PC-9 (cell line): ENCODE measurements around the gene RAB3C. TPM values are rescaled to one million over a fixed set of nuclear protein-coding genes. Genes with fewer than 3 reads are reported as not detected.

Experiments used
- BruUV-seq: library from RNA; stranded (reverse); fragments of 400-500 nt; replicated peaks from 2 replicates; lab custom pipeline; 2021; lab: Mats Ljungman, UMichigan
- CTCF ChIA-PET: fragments of 300-600 bp; sonication (Branson Sonifier 250); formaldehyde crosslinking; loops from one replicate; lab custom pipeline; 2022; ENCODE audit warnings: antibody characterized with exemption; lab: Charles Lee
- POLR2A ChIA-PET: fragments of 300-600 bp; sonication (Branson Sonifier 250); formaldehyde crosslinking; loops from one replicate; lab custom pipeline; 2022; ENCODE audit warnings: antibody characterized with exemption; ENCODE audit not compliant: unreplicated experiment; lab: Charles Lee
- DNase-seq, 2 experiments: peaks; one replicate each; pipeline versions ENCODE4 v3.0.0 to v3.0.0-alpha.2; 2015 to 2022; ENCODE audit warnings: mixed read lengths in 1 of 2
- H2AFZ ChIP-seq: fragments of 200-600 bp; sonication (generic); 2 replicates; pipeline ENCODE4 v1.8.1; 2017; ENCODE audit warnings: antibody characterized with exemption
- H3F3A ChIP-seq: fragments of 200-600 bp; sonication (generic); 2 replicates; pipeline ENCODE4 v1.8.1; 2017; ENCODE audit warnings: antibody characterized with exemption, mild to moderate bottlenecking, low read depth; ENCODE audit not compliant: insufficient read depth
- H3K27ac ChIP-seq: fragments of 200-600 bp; sonication (generic); 2 replicates; pipeline ENCODE4 v1.6.1; 2016; ENCODE audit warnings: mixed run types
- H3K27me3 ChIP-seq: fragments of 200-600 bp; sonication (generic); 2 replicates; pipeline ENCODE4 v1.6.1; 2016; ENCODE audit warnings: low read depth, mixed run types; ENCODE audit not compliant: insufficient read depth
- H3K36me3 ChIP-seq: fragments of 200-600 bp; sonication (generic); 2 replicates; pipeline ENCODE4 v1.6.1; 2016; ENCODE audit warnings: low read depth, mixed run types
- H3K4me1 ChIP-seq: fragments of 200-600 bp; sonication (generic); replicated peaks from 2 replicates; pipeline ENCODE4 v1.6.1; 2016; ENCODE audit warnings: mixed run types; ENCODE audit not compliant: insufficient read depth
- H3K4me2 ChIP-seq: fragments of 200-600 bp; sonication (generic); 2 replicates; pipeline ENCODE4 v1.6.1; 2017; ENCODE audit warnings: mixed run types
- H3K4me3 ChIP-seq: fragments of 200-600 bp; sonication (generic); 2 replicates; pipeline ENCODE4 v1.6.1; 2016; ENCODE audit warnings: mixed run types
- H3K79me2 ChIP-seq: fragments of 200-600 bp; sonication (generic); 2 replicates; pipeline ENCODE4 v1.6.1; 2017; ENCODE audit warnings: low read depth, mixed run types
- H3K9me2 ChIP-seq: fragments of 200-600 bp; sonication (generic); 2 replicates; pipeline ENCODE4 v1.8.1; 2017; ENCODE audit warnings: mild to moderate bottlenecking; ENCODE audit not compliant: insufficient read depth
- H3K9me3 ChIP-seq: fragments of 200-600 bp; sonication (generic); 2 replicates; pipeline ENCODE4 v1.8.1; 2016; ENCODE audit warnings: low read depth; ENCODE audit not compliant: insufficient read depth
- H4K20me1 ChIP-seq: fragments of 200-600 bp; sonication (generic); 2 replicates; pipeline ENCODE4 v1.8.1; 2017; ENCODE audit not compliant: insufficient read depth
- CTCF ChIP-seq: fragments of 200-600 bp; sonication (generic); conservative IDR thresholded peaks from 2 replicates; pipeline ENCODE4 v1.6.1; 2017; ENCODE audit warnings: mixed run types, antibody characterized with exemption, mild to moderate bottlenecking, moderate library complexity
- EZH2 ChIP-seq: fragments of 200-600 bp; sonication (generic); IDR thresholded peaks from 2 replicates; pipeline ENCODE4 v1.8.0; 2017; ENCODE audit warnings: antibody characterized with exemption, low read depth
- intact Hi-C: fragments of 100-400 bp; cut with micrococcal nuclease; formaldehyde crosslinking; loops from one replicate; pipeline ENCODE4 v1.10.0; 2022; ENCODE audit not compliant: unreplicated experiment
- total RNA-seq: library from RNA; stranded (reverse); gene quantifications from 2 replicates; pipeline ENCODE4 v1.2.3, GENCODE V29; 2021

The RAB3C gene
- total RNA-seq, 1 experiment from 2014 or later: not detected

GRCh38 chr5:58847041-58847440, 264.2 kb downstream of the RAB3C start:
- H3K27me3 ChIP-seq: no peaks in the 10 kb centered on the region
- H3K36me3 ChIP-seq: no peaks in the 10 kb centered on the region
- H3K27ac ChIP-seq: no peak overlapping the region
- ChIA-PET POLR2A (no interaction called here), CTCF (no interaction called here)
- no peak for DNase-seq
- no peaks in the 10 kb centered on the region for H4K20me1 ChIP-seq
- BruUV-seq: no TSS peak
- no peak overlapping the region for H2AFZ ChIP-seq
- H3K4me1 ChIP-seq: peaks cover 40% of the 10 kb centered on the region
- intact Hi-C loops: no loop called here
- peaks cover 5% of the 10 kb centered on the region; the same call in 1 of the 2 replicates for H3F3A ChIP-seq
- no peaks in the 10 kb centered on the region for H3K9me2 ChIP-seq
- H3K4me2 ChIP-seq: no peak overlapping the region
- H3K4me3 ChIP-seq: no peak overlapping the region
- H3K9me3 ChIP-seq: 0 out of 2 replicates have a peak, but pooled peaks cover 3% of the 10 kb centered on the region
- no peak for TF ChIP-seq EZH2
- TF ChIP-seq CTCF: no peak
- no peaks in the 10 kb centered on the region for H3K79me2 ChIP-seq

GRCh38 chr5:58849223-58849622, 266.3 kb downstream of the RAB3C start:
- no peaks in the 10 kb centered on the region for H3K9me3 ChIP-seq
- peaks cover 21% of the 10 kb centered on the region for H3K4me1 ChIP-seq
- ChIA-PET CTCF (interaction anchor here (0.8 kb wide), 1 partner anchor 11 kb away, joined by 3 read pairs; no protein-coding TSS in a partner anchor), POLR2A (no interaction called here)
- no peaks in the 10 kb centered on the region for H4K20me1 ChIP-seq
- intact Hi-C loops: no loop called here
- no TSS peak for BruUV-seq
- no peak overlapping the region for H3K4me3 ChIP-seq
- TF ChIP-seq CTCF: no peak
- TF ChIP-seq EZH2: no peak
- no peak overlapping the region for H3K4me2 ChIP-seq
- H3K36me3 ChIP-seq: no peaks in the 10 kb centered on the region
- no peak overlapping the region for H3K27ac ChIP-seq
- no peak for DNase-seq
- no peak overlapping the region for H2AFZ ChIP-seq
- no peaks in the 10 kb centered on the region for H3K27me3 ChIP-seq
- H3F3A ChIP-seq: peaks cover 5% of the 10 kb centered on the region; the same call in 1 of the 2 replicates
- H3K79me2 ChIP-seq: no peaks in the 10 kb centered on the region
- no peaks in the 10 kb centered on the region for H3K9me2 ChIP-seq

GRCh38 chr5:58849921-58850667, 267.2 kb downstream of the RAB3C start:
- intact Hi-C loops: loop anchor here (1.0 to 5.0 kb wide), 3 partner anchors 352 to 1071 kb away; no protein-coding TSS in a partner anchor
- Histone ChIP-seq H2AFZ (no peak overlapping the region), H3K79me2 (no peaks in the 10 kb centered on the region), H3K9me2 (no peaks in the 10 kb centered on the region), H4K20me1 (no peaks in the 10 kb centered on the region), H3K27me3 (no peaks in the 10 kb centered on the region), H3K27ac (no peak overlapping the region), H3K9me3 (no peaks in the 10 kb centered on the region), H3K36me3 (no peaks in the 10 kb centered on the region), H3K4me1 (peaks cover 12% of the 10 kb centered on the region), H3F3A (peaks cover 5% of the 10 kb centered on the region; the same call in 1 of the 2 replicates), H3K4me2 (peak overlapping the region; percentile 15; the same call in 1 of the 2 replicates), H3K4me3 (no peak overlapping the region)
- POLR2A ChIA-PET: no interaction called here
- DNase-seq: peak; percentile 39 to 82
- no peak for TF ChIP-seq EZH2
- TF ChIP-seq CTCF: peak; percentile 75
- BruUV-seq: no TSS peak
- CTCF ChIA-PET: interaction anchor here (0.6 to 1.2 kb wide), 4 partner anchors 328 to 1349 kb away, joined by 3 to 4 read pairs (median 4); no protein-coding TSS in a partner anchor
